Measurements from ENCODE around the gene MYEOV. TPM values are rescaled to one million over a fixed set of nuclear protein-coding genes. Genes with fewer than 3 reads are reported as not detected.

The MYEOV gene
- total and polyA plus RNA-seq, 2 experiments from 2014 or later: 0.14 TPM; not detected in 1

- H3K36me3 ChIP-seq (ENCODE audit: insufficient read depth): no peaks in the 10 kb centered on the region
- Mint-ChIP-seq H3K36me3 (ENCODE audit: low read depth) (no peaks in the 10 kb centered on the region; the same call in 2 of the 3 replicates), H3K4me1 (peaks cover 5% of the 10 kb centered on the region; the same call in 2 of the 3 replicates), H3K4me3 (no peak overlapping the region), H3K9me3 (no peaks in the 10 kb centered on the region), H3K27ac (no peak overlapping the region), H3K27me3 (ENCODE audit: insufficient read depth, low read depth, poor library complexity) (peaks cover 9% of the 10 kb centered on the region)
- no peaks in the 10 kb centered on the region for H4K20me1 ChIP-seq (replicated peaks; ENCODE audit: insufficient read depth)
- H3K4me1 ChIP-seq (ENCODE audit: insufficient read depth): no peaks in the 10 kb centered on the region
- no peak overlapping the region for H2AFZ ChIP-seq
- no peak overlapping the region for H3K4me2 ChIP-seq
- TF ChIP-seq ZNF462 (CRISPR knock-in tag; IDR thresholded peaks at IDR 0.05) (no peak), JUNB (IDR thresholded peaks at IDR 0.05; ENCODE audit: unreplicated experiment) (no peak), POLR2AphosphoS5 (IDR thresholded peaks at IDR 0.05; ENCODE audit: low read depth) (no peak), EZH2phosphoT487 (IDR thresholded peaks at IDR 0.05; ENCODE audit: unreplicated experiment) (no peak), CREB1 (CRISPR knock-in tag; IDR thresholded peaks at IDR 0.05; ENCODE audit: low read depth) (no peak), ZNF331 (CRISPR knock-in tag; IDR thresholded peaks at IDR 0.05; ENCODE audit: low read depth) (no peak), EZH2 (IDR thresholded peaks at IDR 0.05; ENCODE audit: low read depth, unreplicated experiment) (no peak)
- TF ChIP-seq, protein P1, sequence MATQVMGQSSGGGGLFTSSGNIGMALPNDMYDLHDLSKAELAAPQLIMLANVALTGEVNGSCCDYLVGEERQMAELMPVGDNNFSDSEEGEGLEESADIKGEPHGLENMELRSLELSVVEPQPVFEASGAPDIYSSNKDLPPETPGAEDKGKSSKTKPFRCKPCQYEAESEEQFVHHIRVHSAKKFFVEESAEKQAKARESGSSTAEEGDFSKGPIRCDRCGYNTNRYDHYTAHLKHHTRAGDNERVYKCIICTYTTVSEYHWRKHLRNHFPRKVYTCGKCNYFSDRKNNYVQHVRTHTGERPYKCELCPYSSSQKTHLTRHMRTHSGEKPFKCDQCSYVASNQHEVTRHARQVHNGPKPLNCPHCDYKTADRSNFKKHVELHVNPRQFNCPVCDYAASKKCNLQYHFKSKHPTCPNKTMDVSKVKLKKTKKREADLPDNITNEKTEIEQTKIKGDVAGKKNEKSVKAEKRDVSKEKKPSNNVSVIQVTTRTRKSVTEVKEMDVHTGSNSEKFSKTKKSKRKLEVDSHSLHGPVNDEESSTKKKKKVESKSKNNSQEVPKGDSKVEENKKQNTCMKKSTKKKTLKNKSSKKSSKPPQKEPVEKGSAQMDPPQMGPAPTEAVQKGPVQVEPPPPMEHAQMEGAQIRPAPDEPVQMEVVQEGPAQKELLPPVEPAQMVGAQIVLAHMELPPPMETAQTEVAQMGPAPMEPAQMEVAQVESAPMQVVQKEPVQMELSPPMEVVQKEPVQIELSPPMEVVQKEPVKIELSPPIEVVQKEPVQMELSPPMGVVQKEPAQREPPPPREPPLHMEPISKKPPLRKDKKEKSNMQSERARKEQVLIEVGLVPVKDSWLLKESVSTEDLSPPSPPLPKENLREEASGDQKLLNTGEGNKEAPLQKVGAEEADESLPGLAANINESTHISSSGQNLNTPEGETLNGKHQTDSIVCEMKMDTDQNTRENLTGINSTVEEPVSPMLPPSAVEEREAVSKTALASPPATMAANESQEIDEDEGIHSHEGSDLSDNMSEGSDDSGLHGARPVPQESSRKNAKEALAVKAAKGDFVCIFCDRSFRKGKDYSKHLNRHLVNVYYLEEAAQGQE (IDR thresholded peaks at IDR 0.05; ENCODE audit: unreplicated experiment): no peak
- TF ChIP-seq, protein P2, sequence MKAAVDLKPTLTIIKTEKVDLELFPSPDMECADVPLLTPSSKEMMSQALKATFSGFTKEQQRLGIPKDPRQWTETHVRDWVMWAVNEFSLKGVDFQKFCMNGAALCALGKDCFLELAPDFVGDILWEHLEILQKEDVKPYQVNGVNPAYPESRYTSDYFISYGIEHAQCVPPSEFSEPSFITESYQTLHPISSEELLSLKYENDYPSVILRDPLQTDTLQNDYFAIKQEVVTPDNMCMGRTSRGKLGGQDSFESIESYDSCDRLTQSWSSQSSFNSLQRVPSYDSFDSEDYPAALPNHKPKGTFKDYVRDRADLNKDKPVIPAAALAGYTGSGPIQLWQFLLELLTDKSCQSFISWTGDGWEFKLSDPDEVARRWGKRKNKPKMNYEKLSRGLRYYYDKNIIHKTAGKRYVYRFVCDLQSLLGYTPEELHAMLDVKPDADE (IDR thresholded peaks at IDR 0.05): no peak
- H3K27ac ChIP-seq (ENCODE audit: low read depth): no peak overlapping the region
- no peaks in the 10 kb centered on the region for H3K27me3 ChIP-seq (ENCODE audit: insufficient read depth)
- no peaks in the 10 kb centered on the region for H3K79me2 ChIP-seq (replicated peaks; ENCODE audit: insufficient read depth)
- no peaks in the 10 kb centered on the region for H3K9me2 ChIP-seq (ENCODE audit: insufficient read depth)
- H3K4me3 ChIP-seq: no peak overlapping the region
- no peak for DNase-seq (ENCODE audit: low spot score)
- no peak for ATAC-seq
- H3F3A ChIP-seq (replicated peaks; ENCODE audit: low read depth): no peaks in the 10 kb centered on the region
These were observed 3.2 kb downstream of the MYEOV start for GRCh38 chr11:69296890-69297786.
